HG02970 (cell line): ENCODE data around the gene KRTAP5-10.
"Not testable (repeated sequence)": the region's sequence is repeated elsewhere in the genome, so short reads cannot be mapped to it uniquely, and the experiment has no call there.

Experiments used
- ATAC-seq: cut with Tn5 transposase; IDR thresholded peaks from one replicate; pipeline ENCODE4 v1.9.1; 2021; ENCODE audit warnings: mild to moderate bottlenecking, moderate library complexity, moderate number of reproducible peaks; ENCODE audit not compliant: unreplicated experiment, low FRiP score

Gene KRTAP5-10

DNA sequence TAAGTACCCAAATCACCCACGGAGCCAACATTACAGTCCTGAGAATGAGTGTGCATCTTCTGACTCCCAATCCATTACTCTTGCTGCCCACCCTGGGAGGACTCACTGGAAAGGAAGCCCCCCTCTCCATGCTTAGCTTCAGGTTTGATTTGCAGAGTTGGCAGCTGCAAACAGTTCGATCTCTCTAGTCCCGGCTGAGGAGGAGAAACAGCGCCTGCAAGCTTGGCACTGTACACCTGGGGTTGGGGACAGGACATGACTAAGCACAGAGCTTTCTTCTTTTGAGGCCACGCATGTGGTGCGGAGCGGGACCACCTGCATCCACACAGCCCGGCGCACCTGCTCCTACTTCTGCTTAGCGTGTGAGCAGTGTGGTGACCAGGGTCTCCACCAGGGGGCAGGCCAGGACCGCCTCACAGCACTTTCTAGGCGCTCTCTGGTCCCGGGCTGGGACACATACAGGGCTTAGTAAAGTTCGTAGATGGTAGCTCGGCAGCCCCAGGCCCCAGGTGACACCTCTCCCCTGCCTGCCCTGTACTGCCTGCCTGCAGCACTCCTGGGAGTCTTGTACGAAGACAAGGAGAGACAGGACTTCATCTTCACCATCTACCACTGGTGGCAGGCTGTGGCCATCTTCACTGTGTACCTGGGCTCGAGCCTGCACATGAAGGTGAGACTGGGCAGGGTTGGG is 39.6 kb downstream of the KRTAP5-10 start:
- ATAC-seq = not testable (repeated sequence)

DNA sequence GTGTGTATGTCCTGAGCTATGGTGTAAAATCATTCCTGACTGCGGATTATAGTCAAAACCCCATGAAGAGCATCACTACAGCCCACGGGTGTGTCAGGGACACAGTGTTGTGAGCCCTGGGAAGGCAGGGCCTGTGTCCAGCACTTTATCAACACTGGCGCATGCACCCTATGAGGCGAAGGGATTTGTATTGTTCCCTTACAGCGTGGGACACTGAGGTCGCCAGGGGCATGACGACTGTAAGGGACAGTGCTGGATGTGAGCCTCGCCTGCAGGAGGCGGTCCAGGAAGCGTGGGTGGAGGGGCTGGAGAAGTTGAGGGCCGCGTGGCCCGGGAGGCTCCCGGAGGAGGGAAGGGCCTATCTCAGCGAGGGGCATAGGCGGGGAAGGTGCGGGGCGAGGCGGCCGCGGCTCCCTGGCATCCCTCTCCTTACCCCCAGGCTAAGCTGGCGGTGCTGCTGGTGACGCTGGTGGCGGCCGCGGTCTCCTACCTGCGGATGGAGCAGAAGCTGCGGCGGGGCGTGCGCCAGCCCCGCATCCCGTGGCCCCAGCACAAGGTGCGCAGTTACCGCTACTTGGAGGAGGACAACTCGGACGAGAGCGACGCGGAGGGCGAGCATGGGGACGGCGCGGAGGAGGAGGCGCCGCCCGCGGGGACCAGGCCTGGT is 41.6 kb downstream of the KRTAP5-10 start:
- ATAC-seq = not testable (repeated sequence)

DNA sequence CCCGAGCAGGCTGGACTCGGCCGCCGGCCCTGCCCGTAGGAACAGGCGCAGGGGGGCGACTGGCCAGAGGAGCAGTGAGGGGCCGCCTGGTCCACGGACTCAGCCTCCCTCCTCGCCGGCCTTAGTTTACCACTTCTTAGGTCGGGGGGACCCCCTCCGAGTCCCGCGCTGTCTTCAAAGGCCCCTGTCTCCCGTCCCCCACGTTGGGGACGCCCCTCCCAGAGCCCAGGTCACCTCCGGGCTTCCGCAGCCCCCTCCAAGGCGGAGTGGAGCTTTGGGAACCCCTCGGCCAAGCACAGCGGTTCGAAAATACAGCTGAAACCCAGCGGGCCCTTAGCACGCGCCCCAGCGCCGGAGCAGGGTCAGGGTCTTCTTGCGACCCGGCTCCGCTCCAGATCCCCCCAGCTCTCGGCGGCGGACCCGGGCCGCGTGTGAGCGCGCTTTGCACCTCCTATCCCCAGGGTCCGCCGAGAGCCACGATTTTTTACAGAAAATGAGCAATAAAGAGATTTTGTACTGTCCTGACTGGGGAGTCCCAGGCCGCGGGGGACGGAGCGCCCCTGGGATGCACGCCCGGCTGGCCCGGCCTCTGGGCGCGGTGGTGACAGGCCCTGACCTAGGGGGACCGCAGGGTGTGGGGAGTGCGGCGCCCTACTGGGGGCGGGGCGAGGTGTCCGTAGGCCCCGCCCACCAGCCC is 42.3 kb downstream of the KRTAP5-10 start:
- ATAC-seq = not testable (repeated sequence)

DNA sequence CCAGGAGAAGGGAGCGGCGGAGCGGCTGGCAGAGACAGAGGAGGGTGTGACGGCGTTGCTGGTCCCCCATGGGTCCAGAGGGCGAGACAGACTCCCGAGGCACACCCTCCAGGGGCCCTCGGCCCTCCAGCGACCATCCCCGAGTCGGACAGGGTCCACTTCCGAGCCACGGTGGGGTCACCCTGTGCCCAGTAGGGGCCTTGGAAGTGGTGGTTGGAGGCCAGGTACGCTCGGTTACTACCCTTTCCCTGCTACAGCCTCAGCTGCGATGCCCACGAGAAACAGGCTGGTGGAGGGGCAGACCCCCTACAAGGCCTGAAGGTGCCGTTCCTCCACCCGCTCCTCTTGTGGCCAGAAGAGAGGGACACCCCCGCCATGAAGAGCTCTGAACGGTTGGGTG is 42.9 kb downstream of the KRTAP5-10 start:
- ATAC-seq = not testable (repeated sequence)

DNA sequence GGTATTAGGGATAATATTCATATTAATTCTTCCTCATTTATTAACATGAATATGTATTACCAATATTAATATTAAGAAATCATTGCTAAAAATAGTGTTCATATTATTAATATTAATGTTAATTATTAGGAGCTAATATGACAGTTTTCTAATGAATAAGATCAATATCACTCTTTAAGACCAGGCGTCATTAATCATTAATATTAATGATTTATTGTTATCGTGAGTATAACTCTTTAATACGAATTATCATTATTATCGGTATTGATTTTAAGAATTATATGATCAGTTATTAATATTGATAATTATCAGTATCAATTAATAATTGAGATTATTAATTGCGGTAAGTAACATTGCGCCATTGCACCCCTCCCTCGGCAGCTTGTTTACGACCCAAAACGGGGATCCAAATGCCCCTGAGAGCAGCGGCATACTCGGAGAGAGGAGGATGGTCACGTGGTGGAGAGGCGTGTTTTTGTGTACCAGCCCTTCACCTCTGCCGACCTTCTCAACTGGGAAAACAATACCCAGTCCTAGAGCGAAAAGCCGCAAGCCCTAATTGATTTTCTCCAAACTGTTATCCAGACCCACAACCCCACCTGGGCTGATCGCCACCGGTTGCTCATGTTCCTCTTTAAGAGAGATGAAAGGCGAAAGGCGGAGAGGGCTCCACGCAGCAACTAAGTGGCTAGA is 46.0 kb downstream of the KRTAP5-10 start:
- not testable (repeated sequence) for ATAC-seq

DNA sequence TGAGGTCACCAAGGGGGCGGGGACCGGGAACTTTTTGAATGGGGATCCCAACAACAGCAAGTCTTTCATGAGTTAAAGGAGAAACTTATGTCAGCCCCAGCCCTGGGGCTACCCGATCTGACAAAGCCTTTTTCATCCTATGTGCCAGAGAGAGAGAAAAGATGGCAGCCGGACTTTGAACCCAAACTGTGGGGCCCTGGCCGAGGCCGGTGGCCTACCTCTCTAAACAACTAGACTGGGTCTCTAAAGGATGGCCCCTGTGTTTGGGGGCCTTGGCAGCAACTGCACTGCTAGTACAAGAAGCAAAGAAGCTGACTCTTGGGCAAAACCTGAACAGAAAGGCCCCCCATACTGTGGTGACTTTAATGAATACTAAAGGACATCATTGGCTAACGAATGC is 48.6 kb downstream of the KRTAP5-10 start:
- not testable (repeated sequence) for ATAC-seq

DNA sequence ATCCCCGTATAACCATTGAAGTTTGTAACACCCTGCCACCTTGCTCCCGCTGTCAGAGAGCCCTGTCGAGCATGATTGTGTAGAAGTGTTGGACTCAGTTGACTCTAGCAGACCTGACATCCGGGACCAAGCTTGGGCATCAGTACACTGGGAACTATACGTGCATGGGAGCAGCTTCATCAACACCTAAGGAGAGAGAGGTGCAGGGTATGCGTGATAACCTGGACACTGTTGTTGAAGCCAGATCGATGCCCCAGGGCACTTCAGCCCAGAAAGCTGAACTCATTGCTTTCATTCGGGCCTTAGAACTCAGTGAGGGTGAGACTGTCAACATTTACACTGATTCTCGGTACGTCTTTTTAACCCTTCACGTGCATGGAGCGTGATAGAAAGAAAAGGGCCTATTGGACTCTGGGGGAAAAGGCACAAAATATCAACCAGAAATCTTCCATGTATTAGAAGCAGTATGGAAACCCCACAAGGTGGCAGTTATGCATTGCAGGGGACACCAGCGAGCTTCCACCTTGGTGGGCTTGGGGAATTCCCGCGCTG is 49.1 kb downstream of the KRTAP5-10 start:
- ATAC-seq = not testable (repeated sequence)

DNA sequence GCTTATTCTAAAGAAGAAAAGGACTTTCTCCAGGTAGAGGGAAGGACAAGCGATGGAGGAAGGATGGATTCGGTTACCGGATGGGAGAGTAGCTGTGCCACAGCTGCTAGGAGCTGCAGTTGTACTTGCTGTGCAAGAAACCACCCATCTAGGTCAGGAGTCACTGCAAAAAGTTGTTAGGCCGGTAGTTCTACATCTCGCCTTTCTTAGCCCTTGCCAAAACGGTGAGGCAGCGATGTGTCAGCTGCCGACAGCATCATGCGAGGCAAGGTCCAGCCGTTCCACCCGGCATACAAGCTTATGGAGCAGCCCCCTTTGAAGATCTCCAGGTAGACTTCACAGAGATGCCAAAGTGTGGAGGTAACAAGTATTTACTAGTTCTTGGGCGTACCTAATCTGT is 49.6 kb downstream of the KRTAP5-10 start:
- not testable (repeated sequence) for ATAC-seq
